ENCODE data around the gene ARSI.
A peak's percentile ranks its signal among the peaks of the same experiment; 100 is the strongest.

Gene ARSI

GRCh38 chr5:150307617-150308426 lies 5.1 kb upstream of the ARSI start:
- no peak for DNase-seq (ENCODE audit: low spot score)

GRCh38 chr5:150306775-150307174 lies 4.1 kb upstream of the ARSI start:
- no peak for DNase-seq (ENCODE audit: low spot score)

- DNase-seq (ENCODE audit: low spot score) = no peak
Measured at GRCh38 chr5:150305557-150305956, 2.9 kb upstream of the ARSI start.

- DNase-seq (ENCODE audit: low spot score) = no peak
Measured at GRCh38 chr5:150305095-150305494, 2.4 kb upstream of the ARSI start.

- no peak for DNase-seq (ENCODE audit: low spot score)
Measured at GRCh38 chr5:150304481-150305081, 1.9 kb upstream of the ARSI start.

- DNase-seq (ENCODE audit: low spot score) = no peak
Measured at GRCh38 chr5:150303660-150304386, 1.1 kb upstream of the ARSI start.

- no peak for DNase-seq (ENCODE audit: low spot score)
Measured at GRCh38 chr5:150303070-150303615, 438 bp upstream of the ARSI start.

GRCh38 chr5:150301901-150302300 lies 804 bp downstream of the ARSI start:
- no peak for DNase-seq (ENCODE audit: low spot score)

GRCh38 chr5:150301170-150301505 lies 1.6 kb downstream of the ARSI start:
- DNase-seq (ENCODE audit: low spot score) = no peak

- no peak for DNase-seq (ENCODE audit: low spot score)
Measured at GRCh38 chr5:150300496-150301169, 2.1 kb downstream of the ARSI start.

GRCh38 chr5:150299571-150300327 lies 3.0 kb downstream of the ARSI start:
- peak; percentile 30 for DNase-seq (ENCODE audit: low spot score)

- DNase-seq (ENCODE audit: low spot score) = peak; percentile 91
Measured at GRCh38 chr5:150298701-150299451, 3.8 kb downstream of the ARSI start.

GRCh38 chr5:150297934-150298595 lies 4.6 kb downstream of the ARSI start:
- no peak for DNase-seq (ENCODE audit: low spot score)

- DNase-seq (ENCODE audit: low spot score) = no peak
Measured at GRCh38 chr5:150297236-150297890, 5.3 kb downstream of the ARSI start.

- DNase-seq (ENCODE audit: low spot score) = no peak
Measured at GRCh38 chr5:150296496-150296895, 6.2 kb downstream of the ARSI start.

- DNase-seq (ENCODE audit: low spot score) = no peak
Measured at GRCh38 chr5:150295741-150296486, 6.8 kb downstream of the ARSI start.

- peak; percentile 70 for DNase-seq (ENCODE audit: low spot score)
Measured at GRCh38 chr5:150295172-150295634, 7.5 kb downstream of the ARSI start.

- DNase-seq (ENCODE audit: low spot score) = no peak
Measured at GRCh38 chr5:150294551-150295071, 8.1 kb downstream of the ARSI start.
